DMS 273 (cell line): ENCODE measurements around the gene PTPRR.

ENCODE experiments used
- DNase-seq: peaks from one replicate; lab custom pipeline; 2025; ENCODE audit not compliant: unreplicated experiment; lab: John Stamatoyannopoulos, UW

PTPRR gene

DNA sequence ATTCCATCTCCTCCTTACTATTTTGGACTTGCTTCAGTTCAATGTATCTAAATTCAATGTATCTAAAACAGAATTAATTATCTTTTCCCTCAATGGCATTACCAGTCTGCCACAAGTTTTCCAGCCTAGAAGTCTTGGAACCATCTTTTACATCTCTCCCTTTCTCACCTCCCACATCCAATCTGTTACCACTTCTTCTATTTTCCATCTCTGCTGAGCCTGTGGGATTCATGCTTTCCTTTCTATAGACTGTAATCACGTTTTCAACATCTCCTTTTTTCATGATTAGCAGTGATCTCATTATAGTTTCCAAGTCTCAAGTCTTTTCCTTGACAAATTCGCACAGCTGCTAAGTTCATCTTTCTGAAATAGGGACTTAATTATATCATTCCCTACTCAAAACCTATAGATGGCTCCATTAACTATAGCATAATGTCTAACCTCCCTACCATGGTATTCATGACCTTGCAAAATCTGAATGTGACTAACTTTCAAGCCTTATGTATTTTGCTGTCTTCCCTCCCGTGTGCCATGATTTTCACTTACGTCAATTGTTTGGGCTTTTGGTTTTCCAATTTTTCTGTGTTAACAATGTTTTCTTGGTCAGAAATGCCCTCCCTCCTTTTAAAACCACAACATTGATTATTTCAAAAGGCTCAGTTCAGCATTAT lies 262.8 kb downstream of the PTPRR start:
- DNase-seq: no peak

DNA sequence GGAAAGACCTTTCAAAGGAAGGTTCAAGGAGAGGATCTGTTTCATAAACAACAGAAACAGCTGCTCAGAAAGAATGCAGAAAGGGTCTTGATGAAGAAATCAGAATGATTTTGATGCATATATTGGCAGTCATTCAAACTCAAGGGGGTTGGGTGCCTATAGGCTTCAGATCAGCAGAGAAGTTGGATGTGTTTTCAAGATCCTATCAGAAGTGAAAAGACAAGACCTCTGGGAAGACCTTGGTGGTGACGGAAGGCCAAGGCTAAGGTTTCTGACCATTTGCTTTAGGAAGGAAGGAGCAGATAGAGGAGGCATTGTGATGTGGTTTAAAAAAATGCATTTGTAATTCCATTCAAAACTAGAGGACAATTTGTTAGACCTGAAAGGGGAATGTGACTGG lies 268.1 kb downstream of the PTPRR start:
- no peak for DNase-seq

DNA sequence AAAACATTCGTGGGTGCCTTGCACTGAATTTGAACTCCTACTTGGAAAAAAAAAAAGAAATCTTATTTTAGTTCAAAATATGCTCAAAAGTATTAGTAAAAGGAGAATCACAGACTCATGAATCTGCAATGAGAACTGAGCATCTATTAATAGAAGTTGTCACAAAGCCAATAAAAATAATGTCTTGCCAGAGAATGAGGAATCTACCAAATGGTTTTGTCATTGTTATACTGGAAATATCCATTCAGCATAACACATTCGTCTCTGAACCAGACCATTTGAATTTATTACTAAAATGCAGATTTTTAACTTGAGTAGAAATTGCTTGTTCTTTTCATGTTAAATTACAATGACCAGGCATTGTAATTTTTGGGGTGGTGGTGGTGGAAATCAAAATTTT lies 271.7 kb downstream of the PTPRR start:
- DNase-seq: no peak

DNA sequence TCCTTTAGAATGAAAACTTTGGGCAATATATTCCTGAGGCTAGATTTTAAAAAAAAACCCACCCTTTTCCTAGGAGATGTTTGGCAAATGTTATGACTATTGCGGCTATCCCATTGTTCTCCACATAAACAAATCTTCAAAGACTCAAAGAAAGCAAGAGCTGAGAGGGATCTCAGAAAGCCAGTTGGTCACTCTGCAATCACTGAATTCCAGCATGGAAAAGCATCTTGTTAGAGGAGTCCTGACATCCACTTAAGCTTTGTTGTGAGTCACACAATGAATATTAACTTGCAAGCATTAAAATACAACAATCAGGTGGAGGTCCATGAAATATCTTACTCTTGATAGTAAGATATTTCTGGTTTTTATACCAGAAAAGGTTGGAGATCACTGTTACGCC lies 272.3 kb downstream of the PTPRR start:
- no peak for DNase-seq

DNA sequence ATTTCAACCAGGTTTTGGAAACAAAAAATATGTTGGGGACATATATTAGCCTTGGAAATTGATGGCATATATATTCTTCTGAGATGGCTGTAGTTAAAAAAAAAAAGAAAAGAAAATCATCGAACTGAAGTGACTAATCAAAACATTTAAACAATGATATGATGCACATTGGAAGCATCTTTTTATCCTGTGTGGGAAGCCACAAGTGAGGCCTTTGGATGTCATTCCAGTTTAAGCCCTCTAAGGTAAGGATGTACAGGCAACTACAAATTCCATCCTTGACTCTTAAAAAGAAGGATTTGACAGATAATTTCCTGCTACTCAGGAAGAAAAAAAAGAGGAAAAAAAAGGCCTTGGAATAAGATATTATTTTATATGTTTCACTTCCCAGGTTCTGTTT lies 273.7 kb downstream of the PTPRR start:
- no peak for DNase-seq

DNA sequence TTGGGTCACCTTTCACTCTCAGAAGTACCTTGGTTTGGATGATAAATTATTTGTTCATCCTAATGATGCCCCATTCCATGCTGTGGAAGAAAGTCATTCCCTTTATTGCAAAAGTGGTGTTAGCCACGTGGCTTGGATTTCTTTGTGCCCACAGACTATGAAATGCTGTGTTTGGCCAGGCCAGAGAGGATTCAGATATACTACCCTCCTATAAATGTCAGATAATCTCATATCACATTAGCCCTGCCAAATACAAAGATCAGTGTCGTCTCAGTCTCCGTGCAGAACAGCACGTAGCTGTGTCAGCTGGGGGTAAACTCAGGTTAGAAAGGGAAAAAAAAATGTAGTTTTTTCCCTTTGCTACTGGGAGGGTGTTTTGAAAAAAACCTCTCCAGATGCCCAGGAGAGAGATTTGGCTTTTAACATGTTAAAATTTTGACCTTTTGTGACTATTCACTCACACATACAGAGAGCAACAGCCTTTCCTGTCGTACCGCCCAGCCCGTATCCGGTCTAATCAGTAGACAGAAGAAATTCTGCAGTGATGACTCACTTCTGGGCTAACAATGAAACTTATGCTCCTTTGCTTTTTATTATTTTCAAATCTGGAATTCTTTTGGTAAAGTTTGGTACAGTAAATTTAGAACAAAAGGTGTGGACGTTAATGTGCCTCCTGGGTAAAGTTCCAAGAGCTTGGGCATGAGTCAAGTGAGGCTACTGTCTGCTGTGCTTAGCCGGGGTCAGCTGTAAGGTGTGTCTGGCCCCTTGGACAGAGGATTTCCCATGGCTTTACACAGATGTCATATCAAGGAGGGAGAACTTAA lies 274.8 kb downstream of the PTPRR start:
- DNase-seq: peak; percentile 21

DNA sequence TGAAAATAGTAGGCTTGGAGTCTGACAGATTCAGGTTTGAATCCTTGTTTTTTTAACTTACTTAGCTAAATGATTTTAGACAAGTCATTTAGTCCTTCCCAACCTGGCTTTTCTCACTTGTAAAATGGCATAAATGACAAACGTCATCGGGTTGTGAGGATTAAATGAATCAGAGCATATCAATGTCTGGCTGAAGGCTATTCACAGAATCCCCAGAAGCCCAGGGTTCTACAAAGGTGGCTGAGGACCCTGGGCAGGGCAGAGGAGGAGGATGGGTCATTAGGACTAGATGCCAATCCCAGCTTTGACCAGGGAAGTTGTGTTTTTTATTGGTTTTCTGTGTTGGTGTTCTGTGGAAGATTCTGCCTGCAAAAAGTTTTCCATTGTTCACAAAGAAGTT lies 275.7 kb downstream of the PTPRR start:
- no peak for DNase-seq

DNA sequence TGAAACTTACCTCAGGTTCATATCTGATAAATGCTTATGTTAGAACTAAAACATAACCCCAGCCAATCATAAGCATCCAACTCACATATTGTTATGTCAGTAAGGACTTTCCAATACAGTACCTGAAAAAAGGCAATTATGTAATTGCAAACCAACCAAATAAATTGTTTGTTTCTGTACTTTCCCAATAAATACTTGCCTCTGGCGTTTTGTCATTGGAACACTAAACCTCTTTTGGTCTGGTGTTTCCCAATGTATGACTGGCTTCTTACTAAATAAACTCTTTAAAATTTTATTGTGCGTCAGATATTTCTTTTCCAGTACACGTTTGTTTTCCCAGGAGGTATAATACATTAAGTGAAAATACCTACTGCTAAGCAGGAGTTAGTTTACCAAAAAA lies 276.6 kb downstream of the PTPRR start:
- DNase-seq: no peak

DNA sequence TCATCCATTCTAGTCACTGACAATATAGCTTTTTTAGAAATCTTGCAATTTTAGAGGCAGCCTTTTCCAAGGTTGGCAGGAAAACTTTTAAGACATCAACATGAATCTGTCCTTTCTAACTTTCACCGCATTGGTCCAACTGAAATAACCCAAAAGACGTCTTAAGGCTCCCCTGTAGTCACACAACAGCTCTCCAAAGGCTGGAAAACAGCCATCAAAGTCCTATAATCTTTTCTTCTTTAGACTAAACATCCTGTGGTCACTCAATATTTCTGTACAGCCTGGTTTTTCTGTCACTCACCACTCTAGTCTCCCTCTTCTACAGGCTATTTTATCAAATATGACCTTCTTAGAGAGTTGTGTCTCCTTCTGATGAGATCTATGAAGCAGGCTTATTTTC lies 278.8 kb downstream of the PTPRR start:
- no peak for DNase-seq

DNA sequence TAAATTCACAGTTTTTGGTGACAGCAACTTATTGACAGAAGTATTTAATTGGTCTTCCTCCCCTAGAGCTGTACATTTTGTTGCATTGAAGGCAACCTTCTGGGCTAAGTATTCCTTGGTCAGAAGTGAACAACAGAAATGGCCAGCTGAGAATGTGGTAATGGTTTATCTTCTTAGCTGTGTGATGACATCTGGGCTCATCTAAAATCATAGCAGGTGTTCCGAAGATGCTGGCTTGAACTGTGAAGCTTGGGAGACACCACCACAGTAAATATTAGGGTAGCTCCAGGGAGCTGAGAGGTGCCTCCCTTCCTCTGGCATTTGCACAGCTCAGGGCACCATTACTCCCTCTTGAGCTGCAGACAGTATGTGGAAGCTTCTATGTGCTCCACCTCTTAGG lies 279.6 kb downstream of the PTPRR start:
- DNase-seq: no peak

DNA sequence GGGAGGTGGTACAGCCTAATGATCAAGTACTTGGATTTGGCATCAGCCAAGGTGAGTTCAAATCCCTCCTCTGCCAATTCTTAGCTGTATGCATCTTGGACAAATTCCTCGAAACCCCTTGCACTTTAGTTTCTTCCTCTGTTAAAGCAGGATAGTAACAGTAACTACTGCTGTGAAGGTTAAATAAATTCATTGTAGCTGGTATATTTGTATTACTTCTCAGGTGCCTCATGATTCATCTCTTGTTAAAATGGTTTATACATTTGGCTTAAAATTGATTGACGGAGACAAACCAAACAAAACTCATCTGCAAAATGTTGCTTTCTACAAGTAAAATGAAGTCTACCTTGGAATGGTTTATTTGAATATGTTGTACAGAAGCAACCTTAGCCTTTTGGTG lies 281.0 kb downstream of the PTPRR start:
- DNase-seq: no peak

DNA sequence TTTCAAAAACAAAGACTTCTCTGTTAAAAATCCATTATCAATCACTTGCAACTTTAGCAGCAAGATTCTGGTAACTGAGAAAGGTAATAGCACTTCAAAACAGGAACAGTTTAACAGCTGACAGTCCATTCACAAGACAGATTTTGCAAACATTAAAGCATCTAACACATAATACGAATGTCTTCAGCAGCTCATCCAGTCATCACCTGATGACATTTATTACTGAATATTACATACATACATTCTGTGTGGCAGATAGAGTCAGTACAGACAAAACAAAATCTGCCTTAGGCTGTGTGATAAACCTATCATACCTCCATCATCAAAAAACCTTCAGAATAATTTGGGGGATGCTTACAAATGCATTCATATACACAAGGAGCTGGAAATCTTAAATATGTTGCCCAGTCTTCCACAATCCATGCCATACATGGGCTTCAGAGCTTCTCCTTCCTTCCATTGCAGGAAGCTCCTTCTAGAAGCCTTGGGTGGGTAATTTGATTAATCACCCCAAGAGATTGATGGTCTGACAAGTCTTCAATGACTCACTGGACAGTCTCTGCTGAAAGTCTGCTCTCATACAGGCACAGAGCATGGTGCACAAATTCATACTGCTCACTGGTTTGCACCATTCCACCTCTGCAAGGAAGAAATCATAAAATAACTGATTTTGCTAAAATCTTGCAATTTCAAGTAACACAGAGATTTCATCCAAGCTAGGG lies 281.7 kb downstream of the PTPRR start:
- DNase-seq: no peak

DNA sequence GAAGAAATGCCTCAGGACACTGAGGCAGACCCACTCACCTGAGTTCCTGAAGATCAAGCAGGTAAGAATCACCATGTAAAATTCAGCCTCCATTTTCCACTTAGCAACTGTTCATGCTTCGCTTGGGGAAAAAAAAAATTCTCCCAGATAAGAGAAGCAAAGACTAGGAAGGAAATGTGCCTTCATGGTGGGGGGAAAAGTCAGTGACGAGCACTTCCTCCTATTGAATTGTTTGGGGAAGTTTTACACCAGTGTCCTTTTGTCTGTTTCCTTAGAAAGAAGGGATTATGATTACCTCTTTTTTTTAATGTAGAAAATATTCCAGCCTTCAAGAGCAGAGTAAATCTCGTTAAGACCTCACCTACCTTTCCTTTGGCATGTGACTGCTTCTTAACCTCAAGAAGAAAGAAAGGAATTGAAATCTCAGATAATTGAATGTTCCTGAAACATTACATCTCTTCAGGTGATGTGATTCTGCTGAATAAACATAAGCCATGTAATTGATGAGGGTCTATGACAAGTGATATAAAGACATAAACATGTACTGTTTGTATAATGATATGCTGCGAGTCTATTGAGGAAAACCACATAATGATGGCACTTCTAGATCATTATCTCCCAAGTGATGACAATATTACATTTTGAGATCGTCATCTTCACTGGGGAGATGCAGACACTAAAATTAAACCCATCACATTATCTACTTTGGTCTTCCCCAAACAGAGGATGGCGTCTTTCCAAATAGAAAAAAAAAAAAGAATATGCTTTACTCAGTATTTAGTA lies 283.0 kb downstream of the PTPRR start, which contains the start of gene PTPRB:
PTPRB (minus strand) TSS at position 127 of the 783 bp plus-strand sequence; CDS start at position 93, 34 bp downstream.
- no peak for DNase-seq

DNA sequence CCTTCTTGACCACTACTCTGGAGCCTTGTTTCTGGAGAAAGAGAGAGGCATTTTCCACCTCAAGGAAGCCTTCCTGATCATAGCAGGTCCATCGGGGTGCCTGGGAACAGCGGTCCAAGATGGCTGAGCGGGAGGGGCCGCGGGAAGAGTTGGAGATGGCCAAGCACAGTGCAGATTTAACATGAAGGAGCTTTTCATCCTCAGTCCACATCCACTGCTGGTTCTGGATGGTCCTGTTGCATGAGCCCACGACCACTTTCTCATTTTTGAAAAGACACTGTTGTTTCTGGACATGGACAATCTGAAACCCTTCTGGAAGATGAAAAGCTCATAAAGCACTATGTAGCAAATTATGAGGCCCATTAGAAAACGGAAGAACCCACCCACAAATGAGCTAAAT lies 284.8 kb downstream of the PTPRR start:
- DNase-seq: no peak

DNA sequence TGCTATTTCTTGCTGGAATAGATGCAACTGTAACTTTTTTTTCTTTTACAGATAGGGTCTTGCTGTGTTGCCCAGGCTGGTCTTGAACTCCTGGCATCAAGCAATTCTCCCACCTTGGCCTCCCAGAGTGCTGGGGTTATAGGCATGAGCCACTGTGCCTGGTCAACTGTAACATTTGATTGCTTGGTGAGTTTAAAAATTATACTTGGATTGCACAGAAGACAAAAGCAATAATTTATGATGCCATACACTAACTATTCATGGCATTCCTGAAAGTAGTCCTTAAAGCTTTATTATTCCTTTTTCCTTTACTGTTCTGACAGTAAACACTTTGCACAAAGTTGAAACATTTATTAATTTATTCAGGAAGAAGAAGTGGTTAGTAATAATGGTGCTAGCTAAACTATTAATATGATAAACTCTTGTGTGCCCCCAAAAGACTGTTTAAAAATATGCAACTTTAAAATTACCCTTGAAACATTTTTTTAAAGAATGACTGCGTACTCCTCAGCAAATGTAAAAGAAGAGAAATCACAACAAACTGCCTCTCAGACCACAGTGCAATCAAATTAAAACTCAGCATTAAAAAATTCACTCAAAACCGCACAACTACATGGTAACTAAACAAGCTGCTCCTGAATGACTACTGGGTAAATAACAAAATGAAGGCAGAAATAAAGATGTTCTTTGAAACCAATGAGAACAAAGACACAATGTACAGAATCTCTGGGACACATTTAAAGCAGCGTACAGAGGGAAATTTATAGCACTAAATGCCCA lies 291.6 kb downstream of the PTPRR start:
- DNase-seq: no peak

DNA sequence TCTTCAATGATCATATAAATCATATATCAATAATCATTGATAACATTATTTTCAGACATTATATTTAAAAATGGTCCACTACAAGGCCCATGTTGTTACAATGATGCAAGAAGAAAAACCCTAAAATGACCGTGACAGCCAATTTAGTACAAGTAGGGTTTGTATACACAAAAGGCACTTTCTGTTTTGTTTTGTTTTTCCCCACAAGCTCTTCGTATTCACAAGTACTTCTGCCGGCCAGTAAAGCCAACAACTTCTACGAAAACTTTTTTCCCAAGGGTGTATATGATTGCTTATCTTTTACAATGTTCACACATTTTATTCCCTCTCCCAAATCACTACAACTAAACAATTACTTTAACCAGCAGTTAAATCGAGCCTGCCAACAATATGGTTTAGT lies 292.9 kb downstream of the PTPRR start:
- no peak for DNase-seq

DNA sequence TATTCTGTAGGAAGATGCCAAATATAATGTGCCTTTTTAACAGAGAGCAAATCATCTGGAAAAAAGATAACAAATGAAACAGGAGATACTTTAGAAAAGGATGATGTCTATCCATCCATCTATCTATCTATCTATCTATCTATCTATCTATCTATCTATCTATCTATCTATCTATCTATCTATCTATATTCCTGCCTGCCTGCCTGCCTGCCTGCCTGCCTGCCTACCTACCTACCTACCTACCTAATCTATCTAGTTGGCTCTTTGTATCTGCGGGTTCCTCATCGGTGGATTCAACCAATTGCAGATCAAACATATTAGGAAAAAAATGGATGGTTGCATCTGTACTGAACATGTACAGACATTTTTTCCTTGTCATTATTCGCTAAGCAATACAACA lies 294.4 kb downstream of the PTPRR start:
- DNase-seq: no peak

DNA sequence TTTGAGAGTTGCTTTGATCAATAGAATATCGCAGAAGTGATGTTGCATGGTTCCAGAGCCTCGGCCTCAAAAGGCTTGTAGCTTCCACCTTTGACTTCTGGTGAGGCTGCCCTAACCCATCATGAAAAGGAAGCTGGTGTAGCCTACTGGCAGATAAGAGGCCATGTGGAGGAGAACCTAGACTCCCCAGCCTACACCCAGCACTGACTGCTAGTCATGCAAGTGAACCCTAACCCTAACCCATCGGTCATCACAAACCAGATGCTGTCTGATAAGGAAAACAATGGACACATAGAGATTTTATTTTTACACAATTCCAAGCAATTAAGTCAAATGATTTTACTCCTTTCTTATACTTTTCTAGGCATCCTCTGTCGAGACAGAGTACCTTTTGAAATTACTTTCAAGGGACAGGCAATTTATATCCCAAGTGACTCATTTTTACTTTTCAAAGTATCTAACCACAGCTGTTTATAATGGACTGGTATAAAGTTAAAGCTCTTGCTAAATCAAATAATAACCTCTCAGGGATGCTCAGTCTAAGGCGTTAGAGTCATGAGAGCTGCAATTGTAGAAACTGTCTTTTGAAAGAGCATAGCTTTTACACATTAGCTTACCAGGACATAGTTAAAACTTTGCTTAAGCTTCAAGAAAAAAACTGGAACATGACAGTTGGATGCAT lies 300.9 kb downstream of the PTPRR start:
- no peak for DNase-seq

DNA sequence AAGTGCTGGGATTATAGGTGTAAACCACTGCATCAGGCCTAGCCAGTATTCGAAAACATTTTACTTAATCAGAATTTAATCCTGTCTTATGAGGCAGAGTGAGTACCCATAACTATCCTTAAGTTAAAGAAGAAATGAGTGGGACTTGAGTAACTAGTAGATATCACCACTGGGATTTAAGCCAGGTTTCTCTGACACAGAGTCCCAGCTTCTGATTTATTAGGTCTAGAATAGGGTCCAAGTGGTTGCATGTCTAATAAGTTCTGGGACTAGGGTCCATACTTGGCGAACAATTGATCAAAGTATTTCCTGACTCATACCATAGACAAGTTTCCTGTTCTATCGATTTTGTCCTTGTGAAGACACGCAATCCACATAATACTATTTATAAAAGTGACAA lies 302.2 kb downstream of the PTPRR start:
- no peak for DNase-seq

DNA sequence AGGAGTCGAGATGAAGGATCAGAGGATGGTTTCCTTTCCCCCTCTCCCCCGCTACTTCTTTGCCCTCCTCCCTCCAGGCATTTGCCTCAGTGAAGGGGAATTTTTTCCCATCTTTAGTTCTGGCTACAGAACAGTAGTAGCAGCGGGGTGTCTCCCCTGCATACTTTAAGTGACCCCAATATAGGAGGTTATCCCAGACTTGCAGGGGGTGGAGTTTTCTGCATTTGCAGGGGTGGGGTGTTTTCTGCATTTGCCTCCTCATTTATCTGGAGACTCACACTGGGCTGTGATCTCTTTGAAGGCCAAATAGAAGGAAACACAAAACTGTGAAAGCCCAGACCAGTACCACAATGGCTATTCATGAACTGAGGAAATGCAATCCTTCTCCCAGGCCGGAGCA lies 303.1 kb downstream of the PTPRR start:
- DNase-seq: no peak
